NCI-H146 treated with DMSO at 0.1 percent for 48 hours (cell line): ENCODE measurements around the gene KLHL35.

Source experiments
- DNase-seq: peaks from one replicate; lab custom pipeline; 2025; ENCODE audit not compliant: unreplicated experiment; lab: John Stamatoyannopoulos, UW

KLHL35 gene

DNA sequence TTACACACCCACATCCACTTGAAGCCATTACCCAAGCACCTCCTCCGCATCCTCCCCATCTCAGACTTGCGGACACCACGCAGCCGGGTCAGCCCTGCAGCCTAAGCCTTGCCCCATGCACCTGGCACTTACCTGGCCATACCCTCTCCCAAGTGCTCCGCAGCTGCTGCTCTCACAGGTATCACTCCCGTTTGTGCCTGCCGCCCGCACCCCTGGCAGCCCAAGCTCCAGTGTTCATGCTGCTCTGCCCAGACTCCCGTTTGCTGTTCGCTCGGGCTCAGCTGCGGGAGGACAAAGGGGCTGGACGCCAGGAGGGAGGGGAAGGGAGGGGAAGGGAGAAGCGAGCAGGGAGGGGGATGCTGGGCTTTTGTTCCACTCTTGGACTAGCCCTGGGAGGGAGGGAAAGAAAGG, at the start of gene KLHL35:
KLHL35 (minus strand) TSS at position 293 of the 411 bp plus-strand sequence. CDS start 2,574 bp downstream, outside the sequence.
- DNase-seq = no peak

- no peak for DNase-seq
Observed at GRCh38 chr11:75481922-75482606, 49.1 kb upstream of the KLHL35 start.

DNA sequence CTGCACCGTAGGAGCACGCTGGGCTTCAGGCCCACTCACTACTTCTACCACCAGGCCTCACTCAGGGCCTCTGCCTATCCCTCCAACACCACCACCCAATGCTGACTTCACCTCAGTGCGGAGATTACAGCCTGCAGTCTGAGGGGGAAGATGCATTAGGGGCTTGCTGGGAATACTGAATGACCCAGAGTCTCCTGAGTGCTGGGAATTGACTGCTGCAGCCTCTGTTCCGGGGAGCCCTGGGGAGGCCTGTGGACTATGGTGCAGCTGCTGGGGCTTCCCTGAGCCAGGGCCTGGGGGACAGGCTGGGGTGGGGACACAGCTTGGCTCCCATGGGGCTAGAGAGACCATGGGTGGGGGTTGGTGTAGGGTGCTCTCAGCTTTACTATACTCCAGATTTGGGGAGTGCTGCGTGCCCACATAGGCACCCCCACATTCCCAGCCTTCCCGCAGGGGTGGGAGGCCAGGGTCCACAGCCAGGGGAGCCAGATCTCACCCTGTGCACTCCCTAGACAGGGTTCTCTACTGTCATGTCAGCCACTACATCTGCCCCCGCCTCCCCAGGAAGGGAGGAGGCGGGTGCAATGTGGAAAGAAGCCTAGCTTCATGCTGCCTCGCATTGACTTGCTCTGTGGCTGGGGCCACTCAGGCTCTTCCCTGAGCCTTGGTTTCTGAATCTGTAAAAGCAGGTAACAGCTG, 48.4 kb upstream of the KLHL35 start:
- DNase-seq = no peak

- no peak for DNase-seq
Observed at GRCh38 chr11:75480185-75481175, 47.5 kb upstream of the KLHL35 start.

DNA sequence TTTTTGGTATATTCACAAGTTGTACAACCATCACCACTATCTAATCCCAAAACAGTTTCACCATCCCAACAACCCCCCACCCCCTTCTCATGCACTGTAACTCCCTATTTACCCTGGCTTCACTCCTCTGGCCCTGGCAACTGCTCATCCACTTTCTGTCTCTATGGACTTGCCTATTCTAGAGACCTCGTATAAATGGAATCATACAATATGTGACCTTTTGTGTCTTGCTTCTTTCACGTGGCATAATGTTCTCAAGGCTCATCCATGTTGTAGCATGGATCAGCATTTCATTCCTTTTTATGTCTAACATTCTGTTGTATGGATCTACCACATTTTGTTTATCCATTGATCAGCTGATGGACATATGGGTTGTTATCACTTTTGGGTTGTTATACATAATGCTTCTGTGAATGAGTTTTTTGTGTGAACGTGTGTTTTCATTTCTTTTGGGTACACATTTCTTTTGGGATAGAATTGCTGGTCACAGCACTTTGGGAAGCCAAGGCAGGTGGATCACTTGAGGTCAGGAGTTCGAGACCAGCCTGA, 46.7 kb upstream of the KLHL35 start:
- no peak for DNase-seq

DNA sequence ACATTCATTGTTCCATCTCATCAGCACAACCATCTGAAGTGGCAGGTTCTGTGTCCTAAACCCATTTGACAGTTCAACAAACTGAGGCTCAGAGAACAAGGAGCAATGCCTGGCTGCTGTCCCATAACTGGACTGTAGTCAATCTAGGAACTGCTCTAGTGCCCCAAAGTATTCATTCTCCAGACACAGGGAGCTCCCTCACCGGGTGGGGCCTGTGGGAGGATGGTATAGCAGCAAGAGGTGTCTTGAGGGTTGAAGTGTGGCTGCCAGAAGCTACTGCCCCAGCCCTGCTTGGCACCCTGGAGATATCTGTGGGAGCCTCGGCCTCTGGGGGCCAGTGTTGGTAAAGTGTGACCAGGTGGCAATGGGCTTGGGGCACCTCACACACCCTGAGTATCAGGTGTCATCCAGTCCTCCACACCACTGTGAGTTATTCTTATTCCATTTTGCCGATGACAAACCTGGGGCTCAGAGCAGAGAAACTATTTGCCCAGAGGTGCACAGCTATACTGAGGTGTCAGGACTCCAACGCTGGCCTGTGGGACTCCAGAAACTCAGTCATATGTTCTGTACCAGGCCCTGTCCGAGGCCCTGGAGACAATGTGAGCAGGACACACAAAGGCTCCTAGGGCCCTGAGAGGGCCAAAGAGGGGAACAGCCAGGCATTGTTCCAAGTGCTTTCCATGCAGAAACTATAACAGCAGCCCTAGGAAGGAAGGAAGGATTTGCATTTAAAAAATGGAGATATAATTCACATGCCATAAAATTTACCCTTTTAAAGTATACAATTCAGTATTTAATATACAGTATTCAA, 46.0 kb upstream of the KLHL35 start:
- DNase-seq = no peak

GRCh38 chr11:75477614-75477935, 44.6 kb upstream of the KLHL35 start:
- no peak for DNase-seq

DNA sequence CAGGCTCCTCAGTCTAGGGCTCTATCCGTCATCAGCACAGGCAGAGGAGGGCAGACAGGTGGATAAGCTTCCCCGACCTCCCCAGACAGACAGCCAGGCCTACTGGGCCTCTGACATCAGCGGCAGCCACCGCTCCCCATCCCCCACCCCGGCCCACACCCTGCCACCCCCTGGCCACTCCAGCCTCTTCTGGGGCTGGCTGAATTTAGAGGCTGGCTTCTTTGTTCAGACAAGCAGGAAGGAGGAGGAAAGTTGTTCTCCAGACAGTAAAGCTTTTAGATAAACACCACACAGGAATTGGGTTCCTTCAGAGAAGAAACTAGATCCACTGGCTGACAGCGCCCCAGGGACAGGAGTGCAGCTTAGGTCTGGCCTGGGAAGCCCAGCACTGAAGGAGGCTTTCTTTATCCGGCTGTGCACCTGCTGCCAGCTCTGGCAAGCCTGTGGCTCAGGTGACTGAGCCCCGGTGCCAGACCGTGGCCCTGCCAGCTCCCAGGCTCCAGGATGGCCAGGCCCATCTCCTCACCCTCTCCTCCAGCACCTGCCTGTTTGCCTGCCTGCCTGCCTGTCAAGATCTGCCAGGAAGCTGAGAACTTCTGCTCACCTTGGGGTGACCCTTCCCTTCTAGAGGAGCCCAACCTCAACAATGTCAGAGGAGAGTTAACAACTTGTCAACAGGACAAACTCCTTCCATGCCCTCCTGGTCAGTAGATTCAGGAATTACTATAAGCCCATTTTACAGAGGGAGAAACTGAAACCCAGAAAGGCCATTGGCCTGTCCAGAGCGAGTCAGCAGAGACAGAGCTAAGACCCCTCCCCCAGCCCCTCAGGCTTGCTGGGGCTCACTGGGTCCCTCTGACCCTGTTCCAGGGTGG, 44.0 kb upstream of the KLHL35 start:
- no peak for DNase-seq

- no peak for DNase-seq
Observed at GRCh38 chr11:75475767-75476650, 43.0 kb upstream of the KLHL35 start.

- no peak for DNase-seq
Observed at GRCh38 chr11:75474878-75475766, 42.1 kb upstream of the KLHL35 start.

GRCh38 chr11:75474240-75474639, 41.2 kb upstream of the KLHL35 start:
- DNase-seq = no peak

GRCh38 chr11:75473684-75474083, 40.7 kb upstream of the KLHL35 start:
- DNase-seq = no peak

DNA sequence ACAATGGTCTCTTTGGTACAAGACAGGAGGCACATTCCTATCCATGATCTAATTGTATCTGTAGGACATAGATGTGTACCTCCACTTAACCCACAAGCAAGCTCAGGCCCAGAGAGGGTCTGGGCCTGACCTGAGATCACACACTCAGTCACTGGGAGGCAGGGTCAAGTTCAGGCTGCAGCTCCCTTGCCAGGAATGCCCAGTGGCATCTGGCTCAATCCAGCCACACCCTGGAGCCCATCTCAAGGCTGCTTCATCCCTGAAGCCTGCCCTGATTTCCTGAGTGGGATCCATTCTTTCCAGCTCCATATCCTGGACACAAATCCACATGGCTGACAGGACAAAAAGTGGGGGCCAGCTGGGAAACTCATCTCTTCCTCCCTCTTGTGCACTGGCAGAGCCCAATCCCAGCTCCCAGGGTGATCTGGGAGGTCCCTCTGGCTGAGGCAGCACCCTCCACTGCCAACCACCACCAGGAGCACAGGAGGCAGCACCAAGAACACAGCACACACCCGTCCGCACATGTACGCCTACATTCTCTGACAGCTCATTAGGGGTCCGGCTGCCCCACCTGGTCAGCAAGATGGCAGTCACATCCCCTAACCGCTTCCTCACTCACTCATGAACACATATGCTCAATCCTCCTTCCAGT, 39.2 kb upstream of the KLHL35 start:
- DNase-seq = no peak

DNA sequence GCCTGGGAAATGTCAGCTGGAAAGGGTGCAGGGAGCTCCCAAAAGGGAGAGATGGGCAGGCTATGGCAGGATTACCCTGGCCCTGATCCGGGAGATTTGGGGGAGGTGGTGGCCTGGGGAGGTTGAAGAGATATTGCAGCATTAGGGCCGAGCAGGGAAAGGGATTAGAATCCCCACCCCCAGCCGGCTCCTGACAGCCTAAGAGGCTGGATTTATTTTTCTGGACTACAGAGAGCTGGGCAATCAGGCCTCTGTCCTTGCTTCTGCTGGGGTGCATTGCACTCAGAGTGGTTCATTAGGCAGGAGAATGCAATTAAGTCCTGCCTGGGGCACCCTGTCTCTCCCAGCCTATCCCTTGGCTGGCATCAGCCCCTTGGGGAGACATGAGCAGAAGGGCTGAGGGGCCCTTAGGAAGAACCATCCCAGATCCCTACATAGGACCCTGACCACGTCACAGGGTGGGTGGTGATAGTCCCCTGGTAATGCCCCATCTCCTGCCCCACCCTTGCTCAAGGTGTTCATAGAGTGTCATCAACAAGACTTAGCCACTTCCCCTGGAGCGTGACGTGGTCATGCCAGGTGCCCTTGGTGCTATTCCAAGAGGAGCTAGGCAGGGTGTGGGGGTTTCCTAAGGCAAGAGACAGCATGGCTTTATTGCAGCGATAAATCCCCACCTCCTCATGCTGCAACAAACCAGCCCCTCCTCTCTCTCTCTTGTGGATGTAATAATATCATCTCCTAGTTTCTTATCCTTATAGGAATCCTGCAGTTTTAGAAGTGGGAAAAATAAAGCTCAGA, 38.4 kb upstream of the KLHL35 start:
- no peak for DNase-seq

DNA sequence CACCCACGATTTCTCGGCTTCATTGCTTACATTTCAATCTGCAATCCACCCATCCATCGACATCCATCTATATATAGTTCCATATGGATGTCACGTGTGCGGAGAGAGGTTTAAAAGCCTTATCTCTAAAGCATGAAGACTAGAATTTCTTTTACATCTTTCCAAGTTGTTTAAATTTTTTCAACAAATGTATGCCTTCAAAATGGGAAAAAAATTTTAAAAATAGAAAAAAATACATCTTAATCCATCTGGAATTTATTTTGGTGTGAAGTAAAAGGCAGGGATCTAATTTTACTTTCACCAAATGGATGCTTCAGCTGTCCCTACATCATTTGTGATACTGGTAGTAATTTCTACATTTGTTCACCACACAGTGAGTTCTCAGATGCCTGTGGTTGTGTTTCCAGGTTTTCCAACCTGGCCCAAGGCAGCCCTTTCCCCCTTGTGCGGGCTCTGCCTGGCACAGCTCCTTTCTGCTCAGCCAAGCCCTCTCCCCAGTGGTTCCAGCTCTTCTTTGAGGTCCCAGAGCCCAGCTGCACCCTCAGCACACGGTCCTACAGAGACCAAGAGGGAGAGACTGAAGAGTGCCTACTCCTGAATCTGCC, 37.6 kb upstream of the KLHL35 start:
- no peak for DNase-seq
